ENCODE data around the gene SLC22A17.

SLC22A17 gene

GRCh38 chr14:23316300-23316699 is 36.4 kb downstream of the SLC22A17 start:
- no peak for TF ChIP-seq CTCF (IDR thresholded peaks at IDR 0.05; ENCODE audit: control insufficient read depth, extremely low read depth, insufficient read depth)
- DNase-seq (ENCODE audit: low read depth) = no peak
- H3K4me3 ChIP-seq (ENCODE audit: low read depth, low read length) = no peak overlapping the region

- DNase-seq (ENCODE audit: low read depth) = no peak
- no peak overlapping the region for H3K4me3 ChIP-seq (ENCODE audit: low read depth, low read length)
- no peak for TF ChIP-seq CTCF (IDR thresholded peaks at IDR 0.05; ENCODE audit: control insufficient read depth, extremely low read depth, insufficient read depth)
Observed at GRCh38 chr14:23310546-23310945, 42.1 kb downstream of the SLC22A17 start.

- H3K4me3 ChIP-seq (ENCODE audit: low read depth, low read length) = no peak overlapping the region
- no peak for TF ChIP-seq CTCF (IDR thresholded peaks at IDR 0.05; ENCODE audit: control insufficient read depth, extremely low read depth, insufficient read depth)
- no peak for DNase-seq (ENCODE audit: low read depth)
Observed at GRCh38 chr14:23308721-23309445, 43.8 kb downstream of the SLC22A17 start.

- no peak for TF ChIP-seq CTCF (IDR thresholded peaks at IDR 0.05; ENCODE audit: control insufficient read depth, extremely low read depth, insufficient read depth)
- DNase-seq (ENCODE audit: low read depth) = no peak
- peak overlapping the region; percentile 75 for H3K4me3 ChIP-seq (ENCODE audit: low read depth, low read length)
Observed at GRCh38 chr14:23307687-23308644, 44.7 kb downstream of the SLC22A17 start.

- DNase-seq (ENCODE audit: low read depth) = no peak
- TF ChIP-seq CTCF (IDR thresholded peaks at IDR 0.05; ENCODE audit: control insufficient read depth, extremely low read depth, insufficient read depth) = no peak
- peak overlapping the region; percentile 75 for H3K4me3 ChIP-seq (ENCODE audit: low read depth, low read length)
Observed at GRCh38 chr14:23307146-23307530, 45.5 kb downstream of the SLC22A17 start.

- peak; percentile 80 for DNase-seq (ENCODE audit: low read depth)
- no peak for TF ChIP-seq CTCF (IDR thresholded peaks at IDR 0.05; ENCODE audit: control insufficient read depth, extremely low read depth, insufficient read depth)
Observed at GRCh38 chr14:23306412-23307145, 46.1 kb downstream of the SLC22A17 start, which contains the start of gene BCL2L2. Gene BCL2L2, plus strand, starts transcription at chr14:23306833. Its CDS starts 935 bp downstream, at chr14:23307768.

More at GRCh38 chr14:23306412-23307145, 46.1 kb downstream of the SLC22A17 start, which contains the start of gene BCL2L2:
- peak within 1 kb of the TSS; percentile 75 for H3K4me3 ChIP-seq (ENCODE audit: low read depth, low read length)

Data from LNCaP clone FGC (cell line).